Panc1 (cell line): ENCODE results near the gene KCNAB1. TPM values are rescaled to one million over a fixed set of nuclear protein-coding genes. Genes with fewer than 3 reads are reported as not detected.

Source experiments
- ATAC-seq: fragments of 200-7000 bp; cut with Tn5 transposase; 2 replicates; pipeline ENCODE4 v1.9.1; 2020; ENCODE audit warnings: mild to moderate bottlenecking, moderate library complexity
- BruUV-seq: library from RNA; stranded (reverse); fragments of 400-500 nt; replicated peaks from 2 replicates; lab custom pipeline; 2021; lab: Mats Ljungman, UMichigan
- CTCF ChIA-PET: fragments of 300-600 bp; sonication (Branson Sonifier 250); formaldehyde crosslinking; loops from one replicate; lab custom pipeline; 2022; ENCODE audit warnings: antibody characterized with exemption; lab: Charles Lee
- POLR2A ChIA-PET: fragments of 300-600 bp; sonication (Branson Sonifier 250); formaldehyde crosslinking; loops from one replicate; lab custom pipeline; 2022; ENCODE audit warnings: antibody characterized with exemption; lab: Charles Lee
- DNase-seq: peaks from one replicate; pipeline ENCODE4 v3.0.0-alpha.2; 2010; ENCODE audit warnings: low read depth, low spot score
- H3K27ac ChIP-seq: 2 replicates; pipeline ENCODE4 v1.5.1; 2011; ENCODE audit warnings: mild to moderate bottlenecking, low read length, inconsistent platforms
- H3K27me3 ChIP-seq: fragments of 200-500 bp; sonication (Bioruptor generic); 2 replicates; pipeline ENCODE4 v1.6.0; 2014; ENCODE audit warnings: low read length, inconsistent platforms; ENCODE audit not compliant: control insufficient read depth, insufficient read depth
- H3K36me3 ChIP-seq: fragments of 200-500 bp; sonication (Bioruptor generic); 2 replicates; pipeline ENCODE4 v1.5.1; 2014; ENCODE audit warnings: inconsistent platforms, mild to moderate bottlenecking, low read length, moderate library complexity; ENCODE audit not compliant: control insufficient read depth, insufficient read depth
- H3K4me1 ChIP-seq: 2 replicates; pipeline ENCODE4 v1.5.1; 2011; ENCODE audit warnings: inconsistent platforms, mild to moderate bottlenecking, low read length, moderate library complexity; ENCODE audit not compliant: control insufficient read depth, insufficient read depth
- H3K4me3 ChIP-seq, 2 experiments: 2 replicates each; pipeline ENCODE4 v1.5.1; 2011 to 2012; ENCODE audit warnings: low read depth in 2 of 2, low read length in 2 of 2, mild to moderate bottlenecking in 2 of 2, inconsistent platforms in 1 of 2, moderate library complexity in 1 of 2
- H3K9me3 ChIP-seq: fragments of 200-500 bp; sonication (Bioruptor generic); 2 replicates; pipeline ENCODE4 v1.5.1; 2014; ENCODE audit warnings: low read depth, mild to moderate bottlenecking, inconsistent platforms, low read length, moderate library complexity; ENCODE audit not compliant: control insufficient read depth, insufficient read depth
- POLR2AphosphoS5 ChIP-seq: IDR thresholded peaks from 2 replicates; pipeline ENCODE4 v1.6.1; 2012; ENCODE audit warnings: mild to moderate bottlenecking, low read depth, low read length, moderate library complexity
- SIN3A ChIP-seq: IDR thresholded peaks from 2 replicates; pipeline ENCODE4 v1.6.1; 2012; ENCODE audit warnings: low read depth, mild to moderate bottlenecking, low read length, moderate library complexity, borderline replicate concordance; ENCODE audit not compliant: insufficient read depth
- TCF7L2 ChIP-seq: IDR thresholded peaks from 2 replicates; pipeline ENCODE4 v1.6.1; 2011; ENCODE audit warnings: mild to moderate bottlenecking, low read depth, low read length, inconsistent platforms
- in situ Hi-C: cut with HindIII; loops from 2 replicates; pipeline ENCODE4 v1.10.0; 2016; ENCODE audit warnings: low sequenced_read_pairs, low pct_unique_long_range_greater_than_20kb
- intact Hi-C: fragments of 100-400 bp; cut with micrococcal nuclease; formaldehyde crosslinking; loops from one replicate; pipeline ENCODE4 v1.10.0; 2022; ENCODE audit not compliant: unreplicated experiment
- total RNA-seq: library from RNA; stranded (reverse); gene quantifications from one replicate; pipeline ENCODE4 v1.2.1, GENCODE V29; 2021; ENCODE audit not compliant: unreplicated experiment
- TF ChIP-seq, protein P1 (sequence below), 2 experiments: IDR thresholded peaks; 2 replicates each; pipeline ENCODE4 v1.6.1; 2011 to 2012; ENCODE audit warnings: low read depth in 2 of 2, control low read depth in 1 of 2, low read length in 1 of 2, mild to moderate bottlenecking in 1 of 2, moderate library complexity in 1 of 2; ENCODE audit not compliant: insufficient read depth in 1 of 2
- TF ChIP-seq, protein P2 (sequence below): fragments of 450-650 bp; IDR thresholded peaks from 2 replicates; pipeline ENCODE4 v1.5.1; 2017; ENCODE audit warnings: mild to moderate bottlenecking

The KCNAB1 gene
- total RNA-seq, 1 experiment from 2014 or later, result not detected

DNA sequence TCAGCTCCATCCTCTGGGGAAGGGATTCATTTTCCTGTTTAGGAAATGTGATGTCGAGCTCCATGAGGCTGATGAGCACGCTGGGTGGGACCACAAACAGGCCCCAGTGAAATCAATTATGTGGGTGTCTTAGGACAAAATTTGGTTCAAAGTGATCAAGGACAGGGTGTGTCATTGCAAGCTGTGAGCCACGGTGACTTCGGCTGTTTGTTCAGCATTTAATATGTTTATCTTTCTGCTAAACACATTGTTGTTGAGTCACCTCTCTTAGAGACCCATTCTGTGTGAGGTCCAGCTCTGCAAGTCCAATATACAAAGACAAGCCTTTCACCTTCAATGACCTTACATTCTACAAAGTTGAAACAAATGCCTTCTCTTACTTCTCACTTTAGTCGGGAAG is 393.2 kb downstream of the KCNAB1 start:
- Histone ChIP-seq H3K27ac (no peak overlapping the region), H3K4me1 (no peaks in the 10 kb centered on the region), H3K9me3 (no peaks in the 10 kb centered on the region), H3K36me3 (no peaks in the 10 kb centered on the region), H3K27me3 (peaks cover 12% of the 10 kb centered on the region), H3K4me3 (no peak overlapping the region)
- TF ChIP-seq, protein P1, sequence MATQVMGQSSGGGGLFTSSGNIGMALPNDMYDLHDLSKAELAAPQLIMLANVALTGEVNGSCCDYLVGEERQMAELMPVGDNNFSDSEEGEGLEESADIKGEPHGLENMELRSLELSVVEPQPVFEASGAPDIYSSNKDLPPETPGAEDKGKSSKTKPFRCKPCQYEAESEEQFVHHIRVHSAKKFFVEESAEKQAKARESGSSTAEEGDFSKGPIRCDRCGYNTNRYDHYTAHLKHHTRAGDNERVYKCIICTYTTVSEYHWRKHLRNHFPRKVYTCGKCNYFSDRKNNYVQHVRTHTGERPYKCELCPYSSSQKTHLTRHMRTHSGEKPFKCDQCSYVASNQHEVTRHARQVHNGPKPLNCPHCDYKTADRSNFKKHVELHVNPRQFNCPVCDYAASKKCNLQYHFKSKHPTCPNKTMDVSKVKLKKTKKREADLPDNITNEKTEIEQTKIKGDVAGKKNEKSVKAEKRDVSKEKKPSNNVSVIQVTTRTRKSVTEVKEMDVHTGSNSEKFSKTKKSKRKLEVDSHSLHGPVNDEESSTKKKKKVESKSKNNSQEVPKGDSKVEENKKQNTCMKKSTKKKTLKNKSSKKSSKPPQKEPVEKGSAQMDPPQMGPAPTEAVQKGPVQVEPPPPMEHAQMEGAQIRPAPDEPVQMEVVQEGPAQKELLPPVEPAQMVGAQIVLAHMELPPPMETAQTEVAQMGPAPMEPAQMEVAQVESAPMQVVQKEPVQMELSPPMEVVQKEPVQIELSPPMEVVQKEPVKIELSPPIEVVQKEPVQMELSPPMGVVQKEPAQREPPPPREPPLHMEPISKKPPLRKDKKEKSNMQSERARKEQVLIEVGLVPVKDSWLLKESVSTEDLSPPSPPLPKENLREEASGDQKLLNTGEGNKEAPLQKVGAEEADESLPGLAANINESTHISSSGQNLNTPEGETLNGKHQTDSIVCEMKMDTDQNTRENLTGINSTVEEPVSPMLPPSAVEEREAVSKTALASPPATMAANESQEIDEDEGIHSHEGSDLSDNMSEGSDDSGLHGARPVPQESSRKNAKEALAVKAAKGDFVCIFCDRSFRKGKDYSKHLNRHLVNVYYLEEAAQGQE (IDR thresholded peaks at IDR 0.05; ENCODE audit: insufficient read depth in 1 of 2, low read depth in 2 of 2, low read length in 1 of 2), result no peak
- no peak for TF ChIP-seq POLR2AphosphoS5
- no peak for TF ChIP-seq TCF7L2
- TF ChIP-seq, protein P2, sequence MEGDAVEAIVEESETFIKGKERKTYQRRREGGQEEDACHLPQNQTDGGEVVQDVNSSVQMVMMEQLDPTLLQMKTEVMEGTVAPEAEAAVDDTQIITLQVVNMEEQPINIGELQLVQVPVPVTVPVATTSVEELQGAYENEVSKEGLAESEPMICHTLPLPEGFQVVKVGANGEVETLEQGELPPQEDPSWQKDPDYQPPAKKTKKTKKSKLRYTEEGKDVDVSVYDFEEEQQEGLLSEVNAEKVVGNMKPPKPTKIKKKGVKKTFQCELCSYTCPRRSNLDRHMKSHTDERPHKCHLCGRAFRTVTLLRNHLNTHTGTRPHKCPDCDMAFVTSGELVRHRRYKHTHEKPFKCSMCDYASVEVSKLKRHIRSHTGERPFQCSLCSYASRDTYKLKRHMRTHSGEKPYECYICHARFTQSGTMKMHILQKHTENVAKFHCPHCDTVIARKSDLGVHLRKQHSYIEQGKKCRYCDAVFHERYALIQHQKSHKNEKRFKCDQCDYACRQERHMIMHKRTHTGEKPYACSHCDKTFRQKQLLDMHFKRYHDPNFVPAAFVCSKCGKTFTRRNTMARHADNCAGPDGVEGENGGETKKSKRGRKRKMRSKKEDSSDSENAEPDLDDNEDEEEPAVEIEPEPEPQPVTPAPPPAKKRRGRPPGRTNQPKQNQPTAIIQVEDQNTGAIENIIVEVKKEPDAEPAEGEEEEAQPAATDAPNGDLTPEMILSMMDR, result no peak
- no peak for TF ChIP-seq SIN3A
- ChIA-PET POLR2A (no interaction called here), CTCF (no interaction called here)
- no TSS peak for BruUV-seq
- ATAC-seq (peak; percentile 69; the same call in 1 of the 2 replicates), DNase-seq (no peak)
- in situ Hi-C loops, result no loop called here
- intact Hi-C loops, result no loop called here

- CTCF ChIA-PET, result no interaction called here
- no peaks in the 10 kb centered on the region for H3K9me3 ChIP-seq
- BruUV-seq, result no TSS peak
- no peak overlapping the region for H3K27ac ChIP-seq
- POLR2A ChIA-PET, result no interaction called here
- DNase-seq (no peak), ATAC-seq (no peak)
- H3K4me3 ChIP-seq, result no peak overlapping the region
- H3K4me1 ChIP-seq, result no peaks in the 10 kb centered on the region
- H3K36me3 ChIP-seq, result no peaks in the 10 kb centered on the region
- TF ChIP-seq, protein P2, result no peak
- TF ChIP-seq, protein P1 (IDR thresholded peaks at IDR 0.05; ENCODE audit: insufficient read depth in 1 of 2, low read depth in 2 of 2, low read length in 1 of 2), result no peak
- TF ChIP-seq SIN3A (no peak), POLR2AphosphoS5 (no peak), TCF7L2 (no peak)
- peaks cover 16% of the 10 kb centered on the region for H3K27me3 ChIP-seq
- in situ Hi-C loops (no loop called here), intact Hi-C loops (no loop called here)
These were observed 395.9 kb downstream of the KCNAB1 start for GRCh38 chr3:156516284-156516683.
